ENCODE measurements around the gene ADD2.
"Not testable (repeated sequence)": the region's sequence is repeated elsewhere in the genome, so short reads cannot be mapped to it uniquely, and the experiment has no call there.

ADD2 gene, protein sequence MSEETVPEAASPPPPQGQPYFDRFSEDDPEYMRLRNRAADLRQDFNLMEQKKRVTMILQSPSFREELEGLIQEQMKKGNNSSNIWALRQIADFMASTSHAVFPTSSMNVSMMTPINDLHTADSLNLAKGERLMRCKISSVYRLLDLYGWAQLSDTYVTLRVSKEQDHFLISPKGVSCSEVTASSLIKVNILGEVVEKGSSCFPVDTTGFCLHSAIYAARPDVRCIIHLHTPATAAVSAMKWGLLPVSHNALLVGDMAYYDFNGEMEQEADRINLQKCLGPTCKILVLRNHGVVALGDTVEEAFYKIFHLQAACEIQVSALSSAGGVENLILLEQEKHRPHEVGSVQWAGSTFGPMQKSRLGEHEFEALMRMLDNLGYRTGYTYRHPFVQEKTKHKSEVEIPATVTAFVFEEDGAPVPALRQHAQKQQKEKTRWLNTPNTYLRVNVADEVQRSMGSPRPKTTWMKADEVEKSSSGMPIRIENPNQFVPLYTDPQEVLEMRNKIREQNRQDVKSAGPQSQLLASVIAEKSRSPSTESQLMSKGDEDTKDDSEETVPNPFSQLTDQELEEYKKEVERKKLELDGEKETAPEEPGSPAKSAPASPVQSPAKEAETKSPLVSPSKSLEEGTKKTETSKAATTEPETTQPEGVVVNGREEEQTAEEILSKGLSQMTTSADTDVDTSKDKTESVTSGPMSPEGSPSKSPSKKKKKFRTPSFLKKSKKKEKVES

DNA sequence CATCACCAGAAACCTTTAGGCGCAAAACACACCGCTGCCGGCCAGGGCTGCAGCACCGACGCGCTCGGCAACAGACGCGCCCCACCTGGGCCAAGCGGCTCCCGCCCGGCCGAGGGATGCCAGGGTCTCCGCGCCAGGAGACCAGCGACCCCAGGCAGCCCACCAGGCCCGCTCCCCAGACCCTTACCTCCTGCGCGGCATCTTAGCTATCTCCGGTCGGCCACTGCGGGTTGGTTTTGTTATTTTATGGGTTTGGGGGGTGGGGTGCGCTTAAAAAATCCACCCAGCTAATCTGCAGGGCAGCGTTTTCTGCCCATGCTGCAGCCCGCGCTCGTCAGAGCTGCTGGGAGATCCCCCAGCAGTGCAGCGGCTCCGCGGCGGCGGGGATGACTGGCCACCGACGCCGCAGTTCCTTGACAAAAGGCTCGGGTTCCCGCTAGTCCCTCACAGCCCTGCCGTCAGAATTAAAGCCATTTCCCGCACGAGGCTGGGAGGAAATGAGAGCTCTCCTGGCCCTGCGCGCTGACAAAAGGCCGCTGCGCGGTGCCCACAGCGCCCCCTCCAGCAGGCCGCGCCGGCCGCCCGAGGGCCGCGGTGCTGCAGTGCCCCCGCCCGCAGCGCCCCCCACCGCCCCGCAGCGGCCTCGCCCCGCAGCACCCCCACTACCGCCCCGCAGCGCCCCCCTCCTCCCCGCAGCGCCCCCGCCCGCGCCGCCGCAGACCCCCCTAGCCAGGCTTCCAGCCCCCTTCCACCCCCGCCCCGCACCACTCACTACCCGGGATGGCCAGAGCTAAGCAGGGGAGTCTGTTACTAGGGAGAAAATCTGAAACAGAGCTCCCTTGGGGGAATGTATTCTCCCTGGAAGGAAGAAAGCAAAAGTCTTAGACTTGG, at the start of gene ADD2:
Gene ADD2 (minus strand): TSS at position 502 of the 891 bp plus-strand sequence. CDS start 61,792 bp downstream, outside the sequence.
- peak; percentile 33 for DNase-seq

- no peak for DNase-seq
Measured at GRCh38 chr2:70817284-70817954, 49.4 kb upstream of the ADD2 start.

DNA sequence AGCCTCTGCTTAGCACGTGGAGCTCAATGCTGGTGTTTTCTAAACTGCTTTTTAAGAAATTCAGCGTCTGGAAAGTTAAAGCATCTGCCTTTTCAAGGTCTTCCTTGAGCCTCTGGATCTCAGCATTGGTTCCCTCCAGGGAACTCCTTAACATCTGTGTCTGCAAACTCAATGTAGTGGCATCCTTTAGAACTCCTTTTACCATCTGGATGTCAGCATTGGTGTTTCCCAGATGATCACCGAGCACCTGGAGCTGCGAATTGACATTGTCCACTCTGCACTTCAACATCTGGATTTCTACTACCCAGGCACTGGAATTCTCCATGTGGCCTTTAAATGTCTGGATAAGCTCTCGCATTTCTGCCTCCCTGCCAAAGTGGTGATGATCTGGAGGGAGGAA, 48.7 kb upstream of the ADD2 start:
- no peak for DNase-seq

DNA sequence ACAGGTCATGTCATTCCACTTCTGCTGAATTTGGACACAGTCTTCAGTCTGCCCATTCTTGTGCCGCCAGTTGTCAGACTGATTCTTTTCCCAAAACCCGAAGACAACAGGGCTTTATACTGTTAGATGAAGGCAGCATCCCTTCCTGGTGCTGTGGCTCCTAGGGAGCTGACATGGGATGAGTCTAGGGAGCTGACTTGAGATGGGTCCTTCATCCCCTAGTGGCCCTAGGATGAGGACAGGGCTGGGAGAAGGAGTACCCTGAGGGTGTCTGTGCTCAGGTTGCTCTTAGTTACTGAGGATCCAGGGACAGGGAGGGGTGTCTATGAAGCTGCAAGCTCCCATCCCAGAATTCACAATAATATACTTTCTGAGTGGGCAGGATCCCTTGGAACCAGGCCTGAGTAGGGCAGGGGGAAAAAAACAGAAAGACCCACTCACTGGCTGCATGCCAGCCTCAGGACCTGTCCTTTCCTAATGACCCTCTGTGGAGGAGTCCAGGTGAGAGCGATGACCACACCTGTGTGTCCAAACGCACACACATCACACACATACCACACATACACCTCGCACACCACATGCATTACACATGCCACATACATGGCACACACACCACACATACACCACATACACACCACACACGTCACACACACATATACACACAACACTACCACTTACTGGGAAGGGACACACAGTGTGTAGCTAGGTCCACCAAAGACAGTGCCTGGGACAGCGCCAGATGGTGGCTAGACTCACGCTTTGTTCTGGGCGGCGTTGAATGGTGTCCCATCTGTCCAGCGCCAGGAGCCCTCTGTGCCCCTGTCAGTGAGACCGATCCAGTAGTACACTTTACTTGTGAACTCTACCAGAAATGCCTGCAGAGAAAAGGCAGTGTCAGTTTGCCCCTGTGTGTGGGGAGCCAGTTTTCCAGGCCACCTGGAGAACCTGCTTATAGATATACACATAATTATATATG, 41.3 kb upstream of the ADD2 start:
- DNase-seq = no peak

- DNase-seq = no peak
Measured at GRCh38 chr2:70807828-70808118, 39.8 kb upstream of the ADD2 start.

DNA sequence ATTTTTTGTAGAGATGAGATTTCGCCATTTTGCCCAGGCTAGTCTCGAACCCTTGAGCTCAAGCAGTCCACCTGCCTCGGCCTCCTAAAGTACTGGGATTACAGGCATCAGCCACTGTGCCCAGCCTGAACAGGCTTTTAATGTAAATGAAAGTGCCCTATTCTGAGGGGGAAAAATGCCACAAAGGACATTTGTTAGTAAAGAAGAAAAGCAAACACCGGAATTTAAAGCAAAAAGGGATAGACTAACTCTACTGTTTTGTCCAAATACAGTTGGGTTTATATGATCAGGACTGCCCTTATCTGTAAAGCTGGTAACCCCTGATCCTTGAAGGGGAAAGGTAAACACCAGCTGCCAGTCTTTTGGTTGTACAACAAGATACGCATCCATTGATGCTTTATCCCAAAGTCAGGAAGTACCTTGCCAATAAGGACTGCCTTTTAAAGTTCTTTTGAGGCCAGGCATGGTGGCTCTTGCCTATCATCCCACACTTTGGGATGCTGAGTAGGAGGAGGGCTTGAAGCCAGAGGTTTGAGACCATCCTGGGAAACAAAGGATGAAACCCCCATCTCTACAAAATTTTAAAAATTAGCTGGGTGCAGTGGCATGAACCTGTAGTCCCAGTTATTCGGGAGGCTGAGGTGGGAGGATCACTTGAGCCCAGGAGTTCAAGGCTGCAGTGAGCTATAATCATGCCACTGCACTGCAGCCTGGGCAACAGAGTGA, 39.3 kb upstream of the ADD2 start:
- no peak for DNase-seq

DNA sequence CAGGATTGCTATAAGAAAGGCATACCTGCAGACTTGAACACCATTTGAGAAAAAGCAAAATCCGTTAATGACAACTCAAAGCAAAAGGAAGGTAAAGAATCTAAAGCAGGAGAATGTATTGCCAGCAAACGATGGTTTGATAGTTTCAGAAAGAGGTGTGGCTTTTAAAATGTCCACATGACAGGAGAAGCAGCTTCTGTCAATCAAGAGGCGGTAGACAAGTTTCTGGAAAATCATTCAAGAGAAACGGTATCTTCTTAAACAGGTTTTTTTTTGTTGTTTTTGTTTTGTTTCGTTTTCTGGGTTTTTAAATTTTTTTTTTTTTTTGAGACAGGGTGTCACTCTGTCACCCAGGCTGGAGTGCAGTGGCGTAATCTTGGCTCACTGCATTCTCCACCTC, 38.6 kb upstream of the ADD2 start:
- no peak for DNase-seq

GRCh38 chr2:70806013-70806412, 38.0 kb upstream of the ADD2 start:
- DNase-seq = no peak

DNA sequence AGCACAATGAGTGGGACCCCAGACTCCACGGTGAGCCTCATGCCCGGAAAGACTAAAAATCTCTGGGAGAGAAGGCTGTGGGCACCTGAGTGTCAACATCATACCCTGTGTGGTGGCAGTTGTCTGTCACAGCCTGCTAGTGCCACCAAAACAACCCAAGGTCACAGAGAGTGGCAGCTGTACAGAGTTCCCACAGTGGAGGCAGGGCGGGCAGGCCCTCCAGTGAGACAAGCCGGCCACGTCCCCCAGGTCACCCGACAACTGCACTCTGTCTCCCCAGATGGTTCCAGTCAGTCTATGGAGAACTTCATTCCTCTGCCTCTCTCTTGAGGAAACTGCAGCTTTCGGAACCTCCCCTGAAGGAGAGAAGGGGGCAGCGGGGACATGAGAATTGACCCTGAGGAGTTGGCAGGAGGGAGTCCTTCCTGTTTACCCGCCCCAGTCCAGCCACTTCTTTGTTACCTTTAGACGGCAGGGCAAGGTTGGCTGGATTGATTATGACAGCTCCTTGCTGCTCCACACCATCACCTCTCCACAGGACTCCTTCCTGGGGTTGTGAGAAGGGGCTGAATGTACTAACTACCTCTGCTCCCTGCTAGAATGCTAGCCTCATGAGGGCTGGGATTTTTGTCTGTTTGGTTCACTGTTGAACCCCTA, 33.7 kb upstream of the ADD2 start:
- no peak for DNase-seq

DNA sequence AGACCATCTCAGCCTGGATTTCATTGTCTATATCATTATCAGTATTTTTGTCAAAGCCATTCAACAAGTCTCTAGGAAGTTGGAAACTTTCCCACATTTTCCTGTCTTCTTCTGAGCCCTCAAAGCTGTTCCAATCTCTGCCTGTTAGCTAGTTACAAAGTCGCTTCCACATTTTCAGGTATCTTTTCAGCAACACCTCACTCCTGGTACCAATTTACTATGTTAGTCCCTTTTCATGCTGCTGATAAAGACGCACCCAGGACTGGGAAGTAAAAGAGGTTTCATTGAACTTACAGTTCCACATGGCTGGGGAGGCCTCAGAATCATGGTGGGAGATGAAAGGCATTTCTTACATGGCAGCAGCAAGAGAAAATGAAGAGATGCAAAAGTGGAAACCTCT, 31.7 kb upstream of the ADD2 start:
- DNase-seq = no peak

DNA sequence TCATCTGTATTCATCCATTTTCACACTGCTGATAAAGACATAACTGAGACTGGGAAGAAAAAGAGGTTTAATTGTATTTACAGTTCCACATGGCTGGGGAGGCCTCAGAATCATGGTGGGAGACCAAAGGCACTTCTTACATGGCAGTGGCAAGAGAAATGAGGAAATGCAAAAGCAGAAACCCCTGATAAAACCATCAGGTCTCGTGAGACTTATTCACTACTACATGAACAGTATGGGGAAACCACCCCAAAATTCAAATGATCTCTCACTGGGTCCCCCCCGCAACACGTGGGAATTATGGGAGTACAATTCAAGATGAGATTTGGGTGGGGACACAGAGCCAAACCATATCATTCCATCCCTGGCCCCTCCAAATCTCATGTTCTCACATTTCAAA, 30.0 kb upstream of the ADD2 start:
- not testable (repeated sequence) for DNase-seq

- DNase-seq = no peak
Measured at GRCh38 chr2:70797506-70797905, 29.5 kb upstream of the ADD2 start.

DNA sequence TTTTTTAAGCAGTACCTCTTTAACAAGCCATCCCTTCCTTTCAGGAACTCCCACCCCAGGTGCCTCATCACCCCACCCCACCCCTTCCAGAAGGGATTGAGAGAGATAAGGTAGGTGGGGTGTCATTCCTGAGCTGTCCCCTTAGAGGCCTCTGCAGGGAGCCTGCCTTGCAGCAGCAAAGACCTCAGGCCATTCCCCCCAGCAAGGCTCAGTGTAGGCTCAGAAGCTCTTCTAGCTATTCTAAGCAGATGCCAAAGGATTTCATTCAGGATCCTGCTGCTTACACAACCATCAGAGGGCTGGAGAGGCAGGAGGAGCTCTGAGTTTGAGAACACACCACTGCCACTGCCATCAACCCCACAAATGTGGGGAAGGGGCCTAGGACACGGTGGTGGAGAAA, 28.3 kb upstream of the ADD2 start:
- DNase-seq = no peak

GRCh38 chr2:70795164-70795995, 27.4 kb upstream of the ADD2 start:
- no peak for DNase-seq

DNA sequence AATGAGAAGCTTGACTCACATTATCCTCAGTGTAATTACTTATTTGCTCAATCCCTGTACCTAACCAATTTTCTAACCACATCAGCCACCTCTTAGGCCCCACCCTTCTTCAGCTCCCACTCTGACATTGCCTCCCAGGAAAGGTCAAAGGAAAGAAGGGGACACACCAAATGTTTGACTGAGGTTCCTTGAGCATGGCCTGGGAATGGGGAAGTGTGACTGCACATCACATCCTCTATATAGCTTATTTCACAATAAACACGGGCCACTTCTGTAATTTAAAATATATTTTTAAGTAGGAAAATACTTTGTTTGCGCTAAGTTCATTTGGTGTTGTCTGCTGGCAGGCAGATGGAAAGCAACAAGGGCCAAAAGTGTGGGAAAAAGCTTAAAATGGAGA, 25.4 kb upstream of the ADD2 start:
- no peak for DNase-seq

DNA sequence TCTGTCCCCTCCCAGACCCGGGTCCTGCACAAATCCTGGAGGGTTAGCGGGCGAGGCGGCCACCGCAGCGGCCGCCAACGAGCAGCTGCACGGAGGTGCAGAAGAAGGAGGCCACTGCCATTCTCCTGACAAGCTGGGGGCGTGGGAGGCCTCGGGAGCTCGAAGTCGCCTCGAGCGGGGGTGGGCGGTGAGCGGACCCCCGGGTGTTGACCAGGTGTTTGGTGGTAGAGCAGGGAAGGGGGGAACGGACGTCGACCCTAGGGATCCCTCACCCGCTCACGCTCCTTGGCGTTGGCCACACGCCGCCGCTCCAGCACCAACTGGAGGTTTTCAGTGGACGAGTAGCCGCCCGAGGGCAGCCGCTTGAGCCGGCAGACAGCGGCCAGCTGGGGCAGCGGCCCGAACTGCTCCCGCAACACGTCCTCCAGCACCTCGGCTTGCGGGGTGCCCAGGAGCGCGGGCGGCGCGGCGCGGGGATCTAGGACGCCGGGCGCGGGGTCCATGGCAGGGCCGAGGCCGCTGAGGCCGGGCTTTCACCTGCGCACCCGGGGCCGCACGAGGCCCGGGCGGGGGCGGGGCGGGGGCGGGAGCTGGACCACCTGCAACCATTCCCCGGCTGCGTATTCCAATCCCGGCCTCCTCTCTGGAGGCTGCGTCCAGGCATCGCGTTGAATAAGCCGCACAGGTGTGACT, 22.3 kb upstream of the ADD2 start, which contains the start of gene FIGLA:
Gene FIGLA (minus strand): TSS at position 508 of the 693 bp plus-strand sequence. CDS start 5 bp downstream, at position 503.
- no peak for DNase-seq

- no peak for DNase-seq
Measured at GRCh38 chr2:70789304-70790135, 21.5 kb upstream of the ADD2 start.

Data from NCI-H446 treated with DMSO at 0.1 percent for 48 hours (cell line).